Neutrophil (primary cell): Measurements from ENCODE around the gene SPIC.

ENCODE experiments used
- H3K27ac ChIP-seq: fragments of 200-600 bp; sonication (generic); 2 replicates; pipeline ENCODE4 v1.5.1; 2016; ENCODE audit warnings: mild to moderate bottlenecking, moderate library complexity
- H3K27me3 ChIP-seq: fragments of 200-600 bp; sonication (generic); 2 replicates; pipeline ENCODE4 v1.6.0; 2016; ENCODE audit warnings: mild to moderate bottlenecking
- H3K36me3 ChIP-seq: fragments of 200-600 bp; sonication (generic); 2 replicates; pipeline ENCODE4 v1.5.1; 2017
- H3K4me1 ChIP-seq, 2 experiments: fragments of 200-600 bp in 1 of 2; sonication (generic) in 1 of 2; 1 replicate in 1 of 2; 2 replicates in 1 of 2; pipeline versions ENCODE4 v1.5.1 to v1.6.1; 2013 to 2016; ENCODE audit warnings: low read depth in 1 of 2, low read length in 1 of 2, mild to moderate bottlenecking in 1 of 2, moderate library complexity in 1 of 2; ENCODE audit not compliant: control insufficient read depth in 1 of 2, insufficient read depth in 1 of 2
- H3K4me3 ChIP-seq, 2 experiments: fragments of 200-600 bp in 1 of 2; sonication (generic) in 1 of 2; 1 replicate in 1 of 2; 2 replicates in 1 of 2; pipeline ENCODE4 v1.5.1; 2013 to 2016; ENCODE audit warnings: low read depth in 1 of 2, low read length in 1 of 2, mild to moderate bottlenecking in 1 of 2, moderate library complexity in 1 of 2
- H3K9me3 ChIP-seq: fragments of 200-600 bp; sonication (generic); 2 replicates; pipeline ENCODE4 v1.5.1; 2016
- TF ChIP-seq, protein P1 (sequence below): fragments of 200-600 bp; sonication (generic); IDR thresholded peaks from 2 replicates; pipeline ENCODE4 v1.5.1; 2016; ENCODE audit warnings: antibody characterized with exemption

Gene SPIC

DNA sequence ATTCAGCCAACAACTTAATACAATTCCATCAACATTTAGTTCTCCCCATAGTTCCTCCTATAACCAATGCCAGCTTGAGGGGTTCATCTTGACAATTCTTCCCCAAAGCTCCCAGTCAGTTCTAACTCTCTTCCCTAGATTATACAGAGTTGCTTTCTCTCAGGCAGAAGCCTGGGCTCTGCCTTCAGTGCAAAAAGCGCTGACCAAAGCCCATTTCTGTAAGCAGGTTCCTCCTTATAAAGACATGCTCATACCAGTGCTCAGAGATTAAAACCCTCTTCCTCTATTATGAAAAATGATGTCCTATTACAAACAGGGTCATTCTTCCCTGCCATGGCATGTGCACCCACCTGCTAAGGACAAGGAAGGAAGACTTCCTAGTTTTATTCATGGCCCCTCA, 16.2 kb downstream of the SPIC start:
- H3K9me3 ChIP-seq, result no peaks in the 10 kb centered on the region
- no peaks in the 10 kb centered on the region for H3K36me3 ChIP-seq
- H3K4me1 ChIP-seq, result peaks cover 6 to 14% of the 10 kb centered on the region in 2 experiments
- TF ChIP-seq, protein P1, sequence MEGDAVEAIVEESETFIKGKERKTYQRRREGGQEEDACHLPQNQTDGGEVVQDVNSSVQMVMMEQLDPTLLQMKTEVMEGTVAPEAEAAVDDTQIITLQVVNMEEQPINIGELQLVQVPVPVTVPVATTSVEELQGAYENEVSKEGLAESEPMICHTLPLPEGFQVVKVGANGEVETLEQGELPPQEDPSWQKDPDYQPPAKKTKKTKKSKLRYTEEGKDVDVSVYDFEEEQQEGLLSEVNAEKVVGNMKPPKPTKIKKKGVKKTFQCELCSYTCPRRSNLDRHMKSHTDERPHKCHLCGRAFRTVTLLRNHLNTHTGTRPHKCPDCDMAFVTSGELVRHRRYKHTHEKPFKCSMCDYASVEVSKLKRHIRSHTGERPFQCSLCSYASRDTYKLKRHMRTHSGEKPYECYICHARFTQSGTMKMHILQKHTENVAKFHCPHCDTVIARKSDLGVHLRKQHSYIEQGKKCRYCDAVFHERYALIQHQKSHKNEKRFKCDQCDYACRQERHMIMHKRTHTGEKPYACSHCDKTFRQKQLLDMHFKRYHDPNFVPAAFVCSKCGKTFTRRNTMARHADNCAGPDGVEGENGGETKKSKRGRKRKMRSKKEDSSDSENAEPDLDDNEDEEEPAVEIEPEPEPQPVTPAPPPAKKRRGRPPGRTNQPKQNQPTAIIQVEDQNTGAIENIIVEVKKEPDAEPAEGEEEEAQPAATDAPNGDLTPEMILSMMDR, result no peak
- H3K27me3 ChIP-seq, result no peaks in the 10 kb centered on the region
- no peak overlapping the region for H3K27ac ChIP-seq
- H3K4me3 ChIP-seq, result no peak overlapping the region

DNA sequence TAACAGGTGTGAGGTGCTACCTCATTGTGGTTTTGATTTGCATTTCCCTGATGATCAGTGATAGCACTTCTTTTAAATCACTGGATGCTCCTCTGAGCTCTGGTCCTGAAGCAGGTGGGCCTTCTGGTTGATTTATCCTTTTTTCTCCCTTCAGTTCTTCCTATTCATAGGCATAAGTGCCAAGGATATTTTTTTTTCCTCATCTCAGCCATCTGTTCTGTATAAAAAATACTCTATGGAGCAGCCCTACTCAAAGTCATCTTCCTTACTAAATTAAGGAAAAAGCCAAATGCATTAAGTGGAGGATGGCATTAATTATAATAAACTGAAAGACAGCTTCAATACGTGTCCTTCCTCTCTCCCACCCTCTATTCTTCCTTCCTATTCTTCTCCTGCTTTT, 18.4 kb downstream of the SPIC start:
- H3K9me3 ChIP-seq, result no peaks in the 10 kb centered on the region
- H3K36me3 ChIP-seq, result no peaks in the 10 kb centered on the region
- no peak overlapping the region for H3K4me3 ChIP-seq
- no peaks in the 10 kb centered on the region for H3K27me3 ChIP-seq
- no peak overlapping the region for H3K27ac ChIP-seq
- TF ChIP-seq, protein P1, result no peak
- peaks cover 6 to 14% of the 10 kb centered on the region in 2 experiments for H3K4me1 ChIP-seq

DNA sequence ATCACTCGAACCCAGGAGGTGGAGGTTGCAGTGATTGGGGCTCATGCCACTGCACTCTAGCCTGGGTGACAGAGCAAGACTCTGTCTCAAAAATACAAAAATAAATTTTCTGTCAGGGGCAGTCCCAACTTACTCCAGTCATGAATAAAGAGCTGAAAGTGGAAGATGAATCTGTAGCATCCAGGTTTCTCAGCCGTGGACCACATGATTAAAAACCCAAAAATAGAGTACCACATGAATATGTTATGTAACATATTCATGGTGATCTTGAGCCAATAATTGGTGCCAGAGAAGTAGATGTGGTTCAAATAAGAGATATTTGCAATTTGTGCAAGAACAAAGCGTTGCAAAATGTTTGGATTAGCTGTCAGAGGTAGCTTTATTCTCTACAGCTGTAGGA, 23.1 kb downstream of the SPIC start:
- Histone ChIP-seq H3K27me3 (peaks cover 27% of the 10 kb centered on the region), H3K4me1 (no peaks in the 10 kb centered on the region), H3K9me3 (no peaks in the 10 kb centered on the region), H3K4me3 (no peak overlapping the region), H3K36me3 (no peaks in the 10 kb centered on the region), H3K27ac (no peak overlapping the region)
- TF ChIP-seq, protein P1, result no peak

DNA sequence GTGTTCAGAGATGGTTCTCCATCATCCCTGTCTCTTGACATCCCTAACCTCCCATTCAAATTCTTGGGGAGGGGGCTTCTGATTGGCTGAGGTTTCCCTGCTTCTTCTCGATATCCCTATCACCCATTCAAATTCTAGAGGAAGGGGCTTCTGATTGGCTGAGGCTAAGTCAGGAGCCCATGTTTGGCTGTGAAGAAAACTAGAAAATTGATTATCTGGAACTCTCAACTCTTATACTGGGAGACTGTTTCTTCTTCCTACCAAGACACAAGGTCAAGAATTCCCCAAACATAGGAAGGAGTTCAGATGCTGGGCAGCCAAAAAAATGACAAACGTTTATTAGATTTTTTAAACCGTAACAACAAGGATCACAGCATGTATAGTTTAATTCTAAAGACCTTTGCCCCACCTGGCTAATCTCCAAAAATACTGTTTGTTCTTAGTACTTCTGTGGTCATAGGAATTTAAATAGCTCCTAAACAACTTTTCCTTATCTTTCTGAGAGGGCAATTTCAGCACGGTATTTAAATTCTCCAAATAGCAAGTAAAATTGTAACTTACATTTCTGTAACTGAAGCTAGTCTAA, 26.4 kb downstream of the SPIC start:
- Histone ChIP-seq H3K9me3 (no peaks in the 10 kb centered on the region), H3K36me3 (no peaks in the 10 kb centered on the region), H3K4me1 (no peaks in the 10 kb centered on the region), H3K27me3 (peaks cover 35% of the 10 kb centered on the region), H3K4me3 (no peak overlapping the region), H3K27ac (no peak overlapping the region)
- TF ChIP-seq, protein P1, result no peak

- H3K4me1 ChIP-seq, result no peaks in the 10 kb centered on the region
- no peak overlapping the region for H3K4me3 ChIP-seq
- H3K9me3 ChIP-seq, result no peaks in the 10 kb centered on the region
- H3K36me3 ChIP-seq, result no peaks in the 10 kb centered on the region
- no peaks in the 10 kb centered on the region for H3K27me3 ChIP-seq
- no peak overlapping the region for H3K27ac ChIP-seq
- TF ChIP-seq, protein P1, result no peak
Measured at GRCh38 chr12:101521136-101521535, 46.0 kb downstream of the SPIC start.

DNA sequence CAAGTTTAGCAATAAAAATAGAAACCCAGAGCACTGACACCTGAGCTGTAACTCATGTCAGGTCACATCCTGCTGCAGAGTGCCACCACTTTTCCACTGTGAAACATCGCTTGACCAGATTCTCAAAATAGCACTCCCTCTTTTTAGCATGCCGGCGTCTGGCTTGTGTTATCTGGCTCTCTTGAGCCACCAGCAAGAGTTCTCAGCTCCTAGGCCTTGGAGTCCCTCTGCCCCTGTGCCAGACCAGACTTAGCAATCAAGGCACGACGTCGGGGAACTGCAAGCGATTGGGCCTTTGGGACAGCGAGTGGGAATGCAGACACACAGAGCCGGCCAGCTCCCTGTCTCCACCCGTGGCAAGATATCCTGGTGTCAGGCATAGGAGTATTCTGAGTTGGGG, 52.5 kb downstream of the SPIC start:
- Histone ChIP-seq H3K4me1 (no peaks in the 10 kb centered on the region), H3K9me3 (no peaks in the 10 kb centered on the region), H3K4me3 (no peak overlapping the region), H3K36me3 (no peaks in the 10 kb centered on the region), H3K27me3 (no peaks in the 10 kb centered on the region), H3K27ac (no peak overlapping the region)
- TF ChIP-seq, protein P1, result no peak
